Measurements from ENCODE around the gene BTRC. TPM values are rescaled to one million over a fixed set of nuclear protein-coding genes. Genes with fewer than 3 reads are reported as not detected.
A peak's percentile ranks its signal among the peaks of the same experiment; 100 is the strongest.
"Not testable (repeated sequence)": the region's sequence is repeated elsewhere in the genome, so short reads cannot be mapped to it uniquely, and the experiment has no call there.

Gene BTRC
- total RNA-seq: 10 to 100 TPM; 21.8 to 31.5 TPM

GRCh38 chr10:101353692-101354327, at the start of gene BTRC:
BTRC (plus strand) TSS chr10:101354165; CDS start chr10:101354181, 16 bp downstream.
- Mint-ChIP-seq H3K36me3 (ENCODE audit: insufficient read depth in 2 of 2) (peaks cover 3 to 6% of the 10 kb centered on the region in 2 donors), H3K9me3 (no peaks in the 10 kb centered on the region), H3K27ac (peak within 1 kb of the TSS; percentile 98), H3K4me3 (peak within 1 kb of the TSS; percentile 85 to 97), H3K27me3 (ENCODE audit: low read depth) (peaks cover 10% of the 10 kb centered on the region), H3K4me1 (ENCODE audit: low read depth) (peaks cover 33% of the 10 kb centered on the region)
- peak; percentile 97 for ATAC-seq (replicated peaks in 1 of 2)
- DNase-seq: peak; percentile 96 to 97

GRCh38 chr10:101304316-101304715, 49.6 kb upstream of the BTRC start:
- DNase-seq: no peak
- Mint-ChIP-seq H3K27ac (no peak overlapping the region), H3K27me3 (ENCODE audit: low read depth) (peaks cover 68% of the 10 kb centered on the region), H3K4me1 (ENCODE audit: low read depth) (no peaks in the 10 kb centered on the region), H3K36me3 (ENCODE audit: insufficient read depth in 2 of 2) (no peaks in the 10 kb centered on the region), H3K9me3 (no peaks in the 10 kb centered on the region), H3K4me3 (no peak overlapping the region)
- ATAC-seq (replicated peaks in 1 of 2): no peak

- no peak overlapping the region for H3K4me3 Mint-ChIP-seq
- peaks cover 3% of the 10 kb centered on the region for H3K4me1 Mint-ChIP-seq (ENCODE audit: low read depth)
- no peak for DNase-seq
- peaks cover 67% of the 10 kb centered on the region for H3K27me3 Mint-ChIP-seq (ENCODE audit: low read depth)
- no peak overlapping the region for H3K27ac Mint-ChIP-seq
- H3K9me3 Mint-ChIP-seq: no peaks in the 10 kb centered on the region
- no peak for ATAC-seq (replicated peaks in 1 of 2)
- H3K36me3 Mint-ChIP-seq (ENCODE audit: insufficient read depth in 2 of 2): no peaks in the 10 kb centered on the region
Measured at GRCh38 chr10:101305320-101306241, 48.4 kb upstream of the BTRC start.

- H3K27me3 Mint-ChIP-seq (ENCODE audit: low read depth): peaks cover 71% of the 10 kb centered on the region
- no peaks in the 10 kb centered on the region for H3K9me3 Mint-ChIP-seq
- DNase-seq (no peak), ATAC-seq (replicated peaks in 1 of 2) (no peak)
- H3K4me3 Mint-ChIP-seq: no peak overlapping the region
- H3K27ac Mint-ChIP-seq: no peak overlapping the region
- no peaks in the 10 kb centered on the region for H3K36me3 Mint-ChIP-seq (ENCODE audit: insufficient read depth in 2 of 2)
- H3K4me1 Mint-ChIP-seq (ENCODE audit: low read depth): peaks cover 10% of the 10 kb centered on the region
Measured at GRCh38 chr10:101308051-101308450, 45.9 kb upstream of the BTRC start.

- no peak overlapping the region for H3K27ac Mint-ChIP-seq
- H3K27me3 Mint-ChIP-seq (ENCODE audit: low read depth): peaks cover 63% of the 10 kb centered on the region
- ATAC-seq (replicated peaks in 1 of 2) (peak; percentile 13 to 32), DNase-seq (no peak)
- no peaks in the 10 kb centered on the region for H3K9me3 Mint-ChIP-seq
- peaks cover 10% of the 10 kb centered on the region for H3K4me1 Mint-ChIP-seq (ENCODE audit: low read depth)
- H3K36me3 Mint-ChIP-seq (ENCODE audit: insufficient read depth in 2 of 2): no peaks in the 10 kb centered on the region
- peak overlapping the region; percentile 62 to 88 for H3K4me3 Mint-ChIP-seq
Measured at GRCh38 chr10:101310529-101311184, 43.3 kb upstream of the BTRC start.

- H3K27ac Mint-ChIP-seq: no peak overlapping the region
- H3K4me3 Mint-ChIP-seq: peak overlapping the region; percentile 62 to 88
- DNase-seq: no peak
- H3K36me3 Mint-ChIP-seq (ENCODE audit: insufficient read depth in 2 of 2): no peaks in the 10 kb centered on the region
- no peaks in the 10 kb centered on the region for H3K9me3 Mint-ChIP-seq
- peaks cover 59% of the 10 kb centered on the region for H3K27me3 Mint-ChIP-seq (ENCODE audit: low read depth)
- peaks cover 10% of the 10 kb centered on the region for H3K4me1 Mint-ChIP-seq (ENCODE audit: low read depth)
- peak in 1 of 2 donors; percentile 33 for ATAC-seq (replicated peaks in 1 of 2)
Measured at GRCh38 chr10:101311185-101312066, 42.5 kb upstream of the BTRC start.

GRCh38 chr10:101319241-101319915, 34.6 kb upstream of the BTRC start:
- Mint-ChIP-seq H3K4me1 (ENCODE audit: low read depth) (no peaks in the 10 kb centered on the region), H3K4me3 (no peak overlapping the region), H3K27ac (no peak overlapping the region), H3K27me3 (ENCODE audit: low read depth) (peaks cover 21% of the 10 kb centered on the region), H3K9me3 (no peaks in the 10 kb centered on the region), H3K36me3 (ENCODE audit: insufficient read depth in 2 of 2) (no peaks in the 10 kb centered on the region)
- ATAC-seq (replicated peaks in 1 of 2): no peak
- DNase-seq: no peak

- Mint-ChIP-seq H3K9me3 (no peaks in the 10 kb centered on the region), H3K27ac (no peak overlapping the region), H3K27me3 (ENCODE audit: low read depth) (peaks cover 26% of the 10 kb centered on the region)
Measured at GRCh38 chr10:101321073-101321472, 32.9 kb upstream of the BTRC start.

GRCh38 chr10:101322266-101323108, 31.5 kb upstream of the BTRC start:
- H3K36me3 Mint-ChIP-seq (ENCODE audit: insufficient read depth in 2 of 2): no peaks in the 10 kb centered on the region
- H3K27ac Mint-ChIP-seq: no peak overlapping the region
- H3K4me1 Mint-ChIP-seq (ENCODE audit: low read depth): no peaks in the 10 kb centered on the region
- no peak for ATAC-seq (replicated peaks in 1 of 2)
- no peak overlapping the region for H3K4me3 Mint-ChIP-seq
- no peaks in the 10 kb centered on the region for H3K9me3 Mint-ChIP-seq
- DNase-seq: no peak
- peaks cover 27% of the 10 kb centered on the region for H3K27me3 Mint-ChIP-seq (ENCODE audit: low read depth)

More at GRCh38 chr10:101321073-101321472, 32.9 kb upstream of the BTRC start:
- ATAC-seq (replicated peaks in 1 of 2): no peak
- DNase-seq: no peak
- Mint-ChIP-seq H3K4me3 (no peak overlapping the region), H3K4me1 (ENCODE audit: low read depth) (no peaks in the 10 kb centered on the region), H3K36me3 (ENCODE audit: insufficient read depth in 2 of 2) (no peaks in the 10 kb centered on the region)

GRCh38 chr10:101323495-101323894, 30.5 kb upstream of the BTRC start:
- no peak for ATAC-seq (replicated peaks in 1 of 2)
- H3K36me3 Mint-ChIP-seq (ENCODE audit: insufficient read depth in 2 of 2): no peaks in the 10 kb centered on the region

GRCh38 chr10:101327454-101327853, 26.5 kb upstream of the BTRC start:
- not testable (repeated sequence) for H3K4me3 Mint-ChIP-seq; DNase-seq; ATAC-seq (replicated peaks in 1 of 2); H3K27ac Mint-ChIP-seq; H3K9me3 Mint-ChIP-seq; H3K36me3 Mint-ChIP-seq (ENCODE audit: insufficient read depth in 2 of 2); H3K4me1 Mint-ChIP-seq (ENCODE audit: low read depth)
- peaks cover 44% of the 10 kb centered on the region for H3K27me3 Mint-ChIP-seq (ENCODE audit: low read depth)

More at GRCh38 chr10:101323495-101323894, 30.5 kb upstream of the BTRC start:
- Mint-ChIP-seq H3K27ac (no peak overlapping the region), H3K27me3 (ENCODE audit: low read depth) (peaks cover 27% of the 10 kb centered on the region), H3K4me3 (no peak overlapping the region), H3K4me1 (ENCODE audit: low read depth) (no peaks in the 10 kb centered on the region), H3K9me3 (no peaks in the 10 kb centered on the region)
- DNase-seq: no peak

All from activated T-cell treated with anti-CD3 and anti-CD28 coated beads, Interleukin-2, amount 50 U/mL, for 72 hours (primary cell).